KMS-11 (cell line): ENCODE measurements around the gene MAIP1.

Experiments
- H2AFZ ChIP-seq: fragments of 200-600 bp; sonication (generic); 2 replicates; pipeline ENCODE4 v1.6.1; 2016; ENCODE audit warnings: antibody characterized with exemption, mixed run types, low read depth
- H3K27ac ChIP-seq: fragments of 200-600 bp; sonication (generic); 2 replicates; pipeline ENCODE4 v1.6.1; 2016; ENCODE audit warnings: mild to moderate bottlenecking, mixed run types
- H3K27me3 ChIP-seq: fragments of 200-600 bp; sonication (generic); 2 replicates; pipeline ENCODE4 v1.6.1; 2017; ENCODE audit warnings: mild to moderate bottlenecking, low read depth, mixed run types, moderate library complexity; ENCODE audit not compliant: insufficient read depth
- H3K36me3 ChIP-seq: fragments of 200-600 bp; sonication (generic); 2 replicates; pipeline ENCODE4 v1.6.1; 2017; ENCODE audit warnings: mild to moderate bottlenecking, mixed run types; ENCODE audit not compliant: insufficient read depth
- H3K4me1 ChIP-seq: fragments of 200-600 bp; sonication (generic); 2 replicates; pipeline ENCODE4 v1.6.1; 2016; ENCODE audit warnings: mild to moderate bottlenecking, low read depth, mixed run types; ENCODE audit not compliant: poor library complexity, severe bottlenecking
- H3K4me2 ChIP-seq: fragments of 200-600 bp; sonication (generic); 2 replicates; pipeline ENCODE4 v1.7.0; 2016; ENCODE audit warnings: mild to moderate bottlenecking, mixed run types
- H3K4me3 ChIP-seq: fragments of 200-600 bp; sonication (generic); IDR thresholded peaks from 2 replicates; pipeline ENCODE4 v1.6.1; 2017; ENCODE audit warnings: low read depth, low read length, mixed read lengths; ENCODE audit not compliant: insufficient read depth
- H3K79me2 ChIP-seq: fragments of 200-600 bp; sonication (generic); 2 replicates; pipeline ENCODE4 v1.6.1; 2016; ENCODE audit warnings: low read depth, mixed run types; ENCODE audit not compliant: insufficient read depth
- H3K9ac ChIP-seq: fragments of 200-600 bp; sonication (generic); 2 replicates; pipeline ENCODE4 v1.6.1; 2016; ENCODE audit warnings: mild to moderate bottlenecking, mixed run types
- H4K20me1 ChIP-seq: fragments of 200-600 bp; sonication (generic); 2 replicates; pipeline ENCODE4 v1.6.1; 2016; ENCODE audit warnings: mild to moderate bottlenecking, mixed run types; ENCODE audit not compliant: insufficient read depth
- TF ChIP-seq, protein P1 (sequence below): fragments of 200-600 bp; sonication (generic); conservative IDR thresholded peaks from 2 replicates; pipeline ENCODE4 v1.6.1; 2017; ENCODE audit warnings: low read depth, mild to moderate bottlenecking, antibody characterized with exemption, low read length, moderate library complexity, mixed read lengths

Gene MAIP1

DNA sequence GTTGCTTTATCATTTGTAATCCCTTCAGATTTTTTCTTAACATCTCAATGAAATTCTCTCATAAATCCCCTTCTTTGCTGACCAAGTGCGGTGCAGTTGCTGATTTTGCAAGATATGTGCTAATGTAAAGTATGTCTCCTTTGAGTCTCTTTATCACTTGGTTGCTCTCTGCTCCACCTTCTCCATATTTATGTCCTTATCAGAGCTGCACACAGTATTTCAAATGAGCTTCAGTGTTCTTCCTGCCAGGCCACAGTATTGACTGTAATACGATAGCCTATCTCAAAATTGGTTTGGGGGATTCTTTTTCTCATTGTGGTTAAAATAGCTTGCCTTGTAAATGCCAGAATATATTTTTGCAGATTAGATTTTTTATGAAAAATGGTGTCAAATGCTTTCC lies 32.2 kb downstream of the MAIP1 start:
- Histone ChIP-seq H3K79me2 (no peaks in the 10 kb centered on the region), H3K9ac (no peak overlapping the region), H3K36me3 (no peaks in the 10 kb centered on the region), H3K27me3 (no peaks in the 10 kb centered on the region), H3K4me1 (peaks cover 5% of the 10 kb centered on the region), H4K20me1 (no peaks in the 10 kb centered on the region), H3K4me2 (no peak overlapping the region), H3K27ac (no peak overlapping the region), H2AFZ (no peak overlapping the region), H3K4me3 (no peak overlapping the region)
- TF ChIP-seq, protein P1, sequence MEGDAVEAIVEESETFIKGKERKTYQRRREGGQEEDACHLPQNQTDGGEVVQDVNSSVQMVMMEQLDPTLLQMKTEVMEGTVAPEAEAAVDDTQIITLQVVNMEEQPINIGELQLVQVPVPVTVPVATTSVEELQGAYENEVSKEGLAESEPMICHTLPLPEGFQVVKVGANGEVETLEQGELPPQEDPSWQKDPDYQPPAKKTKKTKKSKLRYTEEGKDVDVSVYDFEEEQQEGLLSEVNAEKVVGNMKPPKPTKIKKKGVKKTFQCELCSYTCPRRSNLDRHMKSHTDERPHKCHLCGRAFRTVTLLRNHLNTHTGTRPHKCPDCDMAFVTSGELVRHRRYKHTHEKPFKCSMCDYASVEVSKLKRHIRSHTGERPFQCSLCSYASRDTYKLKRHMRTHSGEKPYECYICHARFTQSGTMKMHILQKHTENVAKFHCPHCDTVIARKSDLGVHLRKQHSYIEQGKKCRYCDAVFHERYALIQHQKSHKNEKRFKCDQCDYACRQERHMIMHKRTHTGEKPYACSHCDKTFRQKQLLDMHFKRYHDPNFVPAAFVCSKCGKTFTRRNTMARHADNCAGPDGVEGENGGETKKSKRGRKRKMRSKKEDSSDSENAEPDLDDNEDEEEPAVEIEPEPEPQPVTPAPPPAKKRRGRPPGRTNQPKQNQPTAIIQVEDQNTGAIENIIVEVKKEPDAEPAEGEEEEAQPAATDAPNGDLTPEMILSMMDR: no peak

DNA sequence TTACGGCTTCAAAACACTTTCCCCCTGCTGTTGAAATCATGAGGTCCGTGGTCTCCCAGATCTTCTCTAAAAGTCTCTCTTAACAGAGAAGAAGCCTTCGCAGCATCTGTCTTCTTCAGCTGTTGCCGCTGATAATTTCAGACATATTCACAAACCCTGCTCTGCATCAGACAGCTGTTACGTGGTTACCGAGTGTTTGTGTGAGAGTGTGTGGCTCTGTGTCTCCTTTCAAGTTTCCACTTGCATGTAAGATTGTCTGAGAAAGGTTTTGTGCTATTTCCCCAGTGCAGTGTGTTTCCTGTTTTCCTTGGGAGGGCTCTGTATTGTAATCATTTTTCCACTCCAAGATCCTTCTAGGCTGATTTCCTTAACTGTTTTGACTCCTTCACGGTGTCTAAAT lies 32.8 kb downstream of the MAIP1 start:
- Histone ChIP-seq H3K36me3 (no peaks in the 10 kb centered on the region), H3K4me1 (peaks cover 5% of the 10 kb centered on the region), H3K27me3 (no peaks in the 10 kb centered on the region), H3K9ac (no peak overlapping the region), H3K79me2 (no peaks in the 10 kb centered on the region), H2AFZ (no peak overlapping the region), H3K4me2 (no peak overlapping the region), H3K27ac (no peak overlapping the region), H4K20me1 (no peaks in the 10 kb centered on the region), H3K4me3 (no peak overlapping the region)
- TF ChIP-seq, protein P1: no peak

DNA sequence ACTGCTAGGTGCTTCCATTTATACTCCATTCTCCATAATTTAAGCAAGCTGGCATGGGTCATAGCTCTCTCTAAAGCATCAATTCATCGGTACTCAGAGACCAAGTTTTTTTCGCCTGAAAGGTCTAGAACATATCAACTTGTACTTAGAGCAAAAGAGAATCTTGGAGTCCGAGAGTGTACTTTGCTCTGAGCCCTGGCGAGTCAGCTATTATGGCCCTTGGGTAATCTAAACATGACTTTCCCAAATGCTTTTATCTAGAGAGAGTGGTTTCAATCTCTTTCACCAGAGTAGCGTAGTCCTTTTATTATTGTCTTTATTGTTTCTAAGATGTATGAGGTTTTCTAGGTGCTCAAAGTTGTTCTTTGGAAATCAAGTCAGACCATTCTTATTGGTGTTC lies 34.4 kb downstream of the MAIP1 start:
- no peak overlapping the region for H3K4me2 ChIP-seq
- no peaks in the 10 kb centered on the region for H3K79me2 ChIP-seq
- peaks cover 5% of the 10 kb centered on the region for H3K4me1 ChIP-seq

DNA sequence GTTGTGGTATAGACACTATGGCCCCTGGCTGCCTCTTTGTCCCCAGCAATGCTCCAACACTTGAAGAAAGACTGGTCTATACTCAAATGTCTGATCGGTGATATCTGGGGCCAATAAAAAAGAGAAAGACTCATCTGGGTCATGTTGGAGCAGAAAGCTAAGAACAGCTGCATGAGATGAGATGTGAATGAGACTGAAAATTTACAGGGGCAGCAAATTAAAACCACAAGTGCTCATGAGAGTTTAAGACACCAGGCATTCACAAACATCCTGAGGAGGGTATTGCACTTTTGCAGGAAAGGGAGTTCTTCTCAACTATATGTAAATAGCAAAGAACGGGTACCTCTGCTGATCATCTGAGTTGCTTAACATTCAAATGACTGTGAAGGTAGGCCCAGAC lies 36.3 kb downstream of the MAIP1 start:
- H3K4me1 ChIP-seq: no peaks in the 10 kb centered on the region
- H3K4me3 ChIP-seq: no peak overlapping the region
- TF ChIP-seq, protein P1: no peak
- no peaks in the 10 kb centered on the region for H3K36me3 ChIP-seq
- H4K20me1 ChIP-seq: no peaks in the 10 kb centered on the region
- H3K79me2 ChIP-seq: no peaks in the 10 kb centered on the region
- H3K27me3 ChIP-seq: no peaks in the 10 kb centered on the region
- H2AFZ ChIP-seq: no peak overlapping the region
- H3K4me2 ChIP-seq: no peak overlapping the region
- H3K9ac ChIP-seq: no peak overlapping the region
- H3K27ac ChIP-seq: no peak overlapping the region

More for the DNA sequence above, 34.4 kb downstream of the MAIP1 start:
- no peaks in the 10 kb centered on the region for H3K27me3 ChIP-seq
- TF ChIP-seq, protein P1: no peak
- H3K36me3 ChIP-seq: no peaks in the 10 kb centered on the region
- no peak overlapping the region for H2AFZ ChIP-seq
- no peak overlapping the region for H3K9ac ChIP-seq
- H3K27ac ChIP-seq: no peak overlapping the region
- H3K4me3 ChIP-seq: no peak overlapping the region
- H4K20me1 ChIP-seq: no peaks in the 10 kb centered on the region
